Stomach (tissue), 4 donors: ENCODE results near the gene DCLRE1B.

ENCODE experiments used
- EP300 ChIP-seq: sonication (generic); formaldehyde crosslinking; IDR thresholded peaks from one replicate; pipeline ENCODE4 v1.6.1; 2017; ENCODE audit warnings: antibody characterized with exemption
- POLR2A ChIP-seq, 4 donors: fragments of 450-650 bp; IDR thresholded peaks; one replicate each; pipeline ENCODE4 v1.6.1; 2016; ENCODE audit warnings: antibody characterized with exemption in 4 of 4, control low read depth in 2 of 4, mild to moderate bottlenecking in 1 of 4, moderate library complexity in 1 of 4
- POLR2AphosphoS5 ChIP-seq, 3 donors: sonication (generic); formaldehyde crosslinking; IDR thresholded peaks; one replicate each; pipeline ENCODE4 v1.6.1; 2016; ENCODE audit warnings: antibody characterized with exemption in 3 of 3
- TF ChIP-seq, protein P1 (sequence below), 7 experiments: fragments of 450-650 bp in 4 of 7; fragments of 200-600 bp in 3 of 7; sonication (generic) in 3 of 7; IDR thresholded peaks; one replicate each; pipeline ENCODE4 v1.5.1; 2016 to 2019; ENCODE audit warnings: antibody characterized with exemption in 7 of 7, control low read depth in 2 of 7, mild to moderate bottlenecking in 1 of 7

GRCh38 chr1:113875714-113876113, 29.4 kb upstream of the DCLRE1B start:
- TF ChIP-seq, protein P1, sequence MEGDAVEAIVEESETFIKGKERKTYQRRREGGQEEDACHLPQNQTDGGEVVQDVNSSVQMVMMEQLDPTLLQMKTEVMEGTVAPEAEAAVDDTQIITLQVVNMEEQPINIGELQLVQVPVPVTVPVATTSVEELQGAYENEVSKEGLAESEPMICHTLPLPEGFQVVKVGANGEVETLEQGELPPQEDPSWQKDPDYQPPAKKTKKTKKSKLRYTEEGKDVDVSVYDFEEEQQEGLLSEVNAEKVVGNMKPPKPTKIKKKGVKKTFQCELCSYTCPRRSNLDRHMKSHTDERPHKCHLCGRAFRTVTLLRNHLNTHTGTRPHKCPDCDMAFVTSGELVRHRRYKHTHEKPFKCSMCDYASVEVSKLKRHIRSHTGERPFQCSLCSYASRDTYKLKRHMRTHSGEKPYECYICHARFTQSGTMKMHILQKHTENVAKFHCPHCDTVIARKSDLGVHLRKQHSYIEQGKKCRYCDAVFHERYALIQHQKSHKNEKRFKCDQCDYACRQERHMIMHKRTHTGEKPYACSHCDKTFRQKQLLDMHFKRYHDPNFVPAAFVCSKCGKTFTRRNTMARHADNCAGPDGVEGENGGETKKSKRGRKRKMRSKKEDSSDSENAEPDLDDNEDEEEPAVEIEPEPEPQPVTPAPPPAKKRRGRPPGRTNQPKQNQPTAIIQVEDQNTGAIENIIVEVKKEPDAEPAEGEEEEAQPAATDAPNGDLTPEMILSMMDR (IDR thresholded peaks at IDR 0.05), result no peak
- TF ChIP-seq POLR2AphosphoS5 (IDR thresholded peaks at IDR 0.05) (no peak), POLR2A (IDR thresholded peaks at IDR 0.05) (no peak), EP300 (no peak)
